ENCODE results near the gene SIGLECL1. TPM values are rescaled to one million over a fixed set of nuclear protein-coding genes. Genes with fewer than 3 reads are reported as not detected.

The SIGLECL1 gene
- total and polyA plus RNA-seq, 2 donors from 2014 or later: not detected

GRCh38 chr19:51263808-51264207 lies 12.9 kb downstream of the SIGLECL1 start:
- H3K9me3 ChIP-seq (ENCODE audit: control insufficient read depth in 2 of 3, insufficient read depth in 1 of 3, low read length in 3 of 3): no peaks in the 10 kb centered on the region
- H3K27ac ChIP-seq (ENCODE audit: low read depth in 2 of 2, low read length in 2 of 2): no peak overlapping the region
- DNase-seq (no peak), FAIRE-seq (no peak)
- H3K4me3 ChIP-seq (ENCODE audit: low read length in 3 of 3): no peak overlapping the region
- no peak for TF ChIP-seq CTCF (IDR thresholded peaks at IDR 0.05; ENCODE audit: borderline replicate concordance, extremely low read depth, insufficient read depth)
- no peaks in the 10 kb centered on the region for H3K36me3 ChIP-seq (ENCODE audit: control insufficient read depth in 2 of 3, insufficient read depth in 3 of 3, low read length in 3 of 3)
- H3K9ac ChIP-seq (ENCODE audit: low read length in 3 of 3): no peak overlapping the region
- intact Hi-C loops (cut with DNase I): no loop called here
- H3K4me1 ChIP-seq (ENCODE audit: control insufficient read depth in 2 of 3, insufficient read depth in 2 of 3, low read depth in 1 of 3, low read length in 3 of 3): no peaks in the 10 kb centered on the region
- no peaks in the 10 kb centered on the region for H3K27me3 ChIP-seq (ENCODE audit: control insufficient read depth, insufficient read depth, low read length)

- H3K4me3 ChIP-seq (ENCODE audit: low read length in 3 of 3): no peak overlapping the region
- no peaks in the 10 kb centered on the region for H3K36me3 ChIP-seq (ENCODE audit: control insufficient read depth in 2 of 3, insufficient read depth in 3 of 3, low read length in 3 of 3)
- H3K9me3 ChIP-seq (ENCODE audit: control insufficient read depth in 2 of 3, insufficient read depth in 1 of 3, low read length in 3 of 3): no peaks in the 10 kb centered on the region
- no peak for TF ChIP-seq CTCF (IDR thresholded peaks at IDR 0.05; ENCODE audit: borderline replicate concordance, extremely low read depth, insufficient read depth)
- H3K27me3 ChIP-seq (ENCODE audit: control insufficient read depth, insufficient read depth, low read length): no peaks in the 10 kb centered on the region
- peaks cover 0 to 2% (median 0%) of the 10 kb centered on the region in 3 donors for H3K4me1 ChIP-seq (ENCODE audit: control insufficient read depth in 2 of 3, insufficient read depth in 2 of 3, low read depth in 1 of 3, low read length in 3 of 3)
- intact Hi-C loops (cut with DNase I): no loop called here
- DNase-seq (no peak), FAIRE-seq (no peak)
- no peak overlapping the region for H3K27ac ChIP-seq (ENCODE audit: low read depth in 2 of 2, low read length in 2 of 2)
- H3K9ac ChIP-seq (ENCODE audit: low read length in 3 of 3): no peak overlapping the region
Measured at GRCh38 chr19:51271067-51271466, 20.2 kb downstream of the SIGLECL1 start.

GRCh38 chr19:51272183-51272810 lies 21.4 kb downstream of the SIGLECL1 start:
- no peak for FAIRE-seq
- Histone ChIP-seq H3K9ac (ENCODE audit: low read length in 3 of 3) (no peak overlapping the region), H3K36me3 (ENCODE audit: control insufficient read depth in 2 of 3, insufficient read depth in 3 of 3, low read length in 3 of 3) (no peaks in the 10 kb centered on the region), H3K4me1 (ENCODE audit: control insufficient read depth in 2 of 3, insufficient read depth in 2 of 3, low read depth in 1 of 3, low read length in 3 of 3) (peaks cover 0 to 2% (median 0%) of the 10 kb centered on the region in 3 donors), H3K27ac (ENCODE audit: low read depth in 2 of 2, low read length in 2 of 2) (no peak overlapping the region), H3K27me3 (ENCODE audit: control insufficient read depth, insufficient read depth, low read length) (no peaks in the 10 kb centered on the region), H3K4me3 (ENCODE audit: low read length in 3 of 3) (no peak overlapping the region), H3K9me3 (ENCODE audit: control insufficient read depth in 2 of 3, insufficient read depth in 1 of 3, low read length in 3 of 3) (no peaks in the 10 kb centered on the region)
- no peak for TF ChIP-seq CTCF (IDR thresholded peaks at IDR 0.05; ENCODE audit: borderline replicate concordance, extremely low read depth, insufficient read depth)
- intact Hi-C loops (cut with DNase I): no loop called here
- no peak for DNase-seq
